Measurements from ENCODE around the gene DKC1.

DNA sequence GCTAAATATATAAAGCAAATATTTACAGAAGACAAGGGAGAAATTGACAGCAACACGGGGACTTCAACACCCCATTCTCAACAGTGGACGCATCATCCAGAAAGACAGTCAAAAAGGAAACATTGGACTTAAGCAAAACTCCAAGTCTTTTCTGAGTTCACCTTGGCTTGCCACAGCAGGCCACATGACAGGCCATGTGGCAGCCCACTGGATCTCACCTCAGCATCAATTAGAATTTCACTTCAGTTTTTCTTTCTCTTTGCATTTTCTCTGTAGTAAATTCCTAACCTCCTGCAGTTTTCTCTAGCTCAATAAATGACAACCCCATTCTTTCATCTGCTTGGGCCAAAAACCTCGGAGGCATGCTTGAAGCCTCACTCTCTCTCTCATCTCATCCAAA, 59.4 kb downstream of the DKC1 start:
- TF ChIP-seq, protein P1, sequence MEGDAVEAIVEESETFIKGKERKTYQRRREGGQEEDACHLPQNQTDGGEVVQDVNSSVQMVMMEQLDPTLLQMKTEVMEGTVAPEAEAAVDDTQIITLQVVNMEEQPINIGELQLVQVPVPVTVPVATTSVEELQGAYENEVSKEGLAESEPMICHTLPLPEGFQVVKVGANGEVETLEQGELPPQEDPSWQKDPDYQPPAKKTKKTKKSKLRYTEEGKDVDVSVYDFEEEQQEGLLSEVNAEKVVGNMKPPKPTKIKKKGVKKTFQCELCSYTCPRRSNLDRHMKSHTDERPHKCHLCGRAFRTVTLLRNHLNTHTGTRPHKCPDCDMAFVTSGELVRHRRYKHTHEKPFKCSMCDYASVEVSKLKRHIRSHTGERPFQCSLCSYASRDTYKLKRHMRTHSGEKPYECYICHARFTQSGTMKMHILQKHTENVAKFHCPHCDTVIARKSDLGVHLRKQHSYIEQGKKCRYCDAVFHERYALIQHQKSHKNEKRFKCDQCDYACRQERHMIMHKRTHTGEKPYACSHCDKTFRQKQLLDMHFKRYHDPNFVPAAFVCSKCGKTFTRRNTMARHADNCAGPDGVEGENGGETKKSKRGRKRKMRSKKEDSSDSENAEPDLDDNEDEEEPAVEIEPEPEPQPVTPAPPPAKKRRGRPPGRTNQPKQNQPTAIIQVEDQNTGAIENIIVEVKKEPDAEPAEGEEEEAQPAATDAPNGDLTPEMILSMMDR (IDR thresholded peaks at IDR 0.05 in 8 of 11, conservative IDR thresholded peaks at IDR 0.05 in 3 of 11) = no peak
- no peak for TF ChIP-seq POLR2A (IDR thresholded peaks at IDR 0.05)
